GM12878 (cell line): ENCODE data around the gene RPLP2. TPM values are rescaled to one million over a fixed set of nuclear protein-coding genes. Genes with fewer than 3 reads are reported as not detected.
A peak's percentile ranks its signal among the peaks of the same experiment; 100 is the strongest.

Experiments used
- BCL11A ChIP-seq: IDR thresholded peaks from 2 replicates; pipeline ENCODE4 v1.6.1; 2011; ENCODE audit warnings: low read depth, low read length
- DPF2 ChIP-seq: fragments of 450-650 bp; IDR thresholded peaks from 2 replicates; pipeline ENCODE4 v1.6.1; 2017; ENCODE audit warnings: mild to moderate bottlenecking
- HCFC1 ChIP-seq: fragments of 150-350 bp; IDR thresholded peaks from 2 replicates; pipeline ENCODE4 v1.6.1; 2014; ENCODE audit warnings: low read length
- HDAC6 ChIP-seq: fragments of 200-600 bp; sonication (generic); IDR thresholded peaks from one replicate; pipeline ENCODE4 v1.8.0; 2017; ENCODE audit warnings: antibody characterized with exemption; ENCODE audit not compliant: unreplicated experiment
- KDM1A ChIP-seq: fragments of 200-600 bp; sonication (generic); IDR thresholded peaks from 2 replicates; pipeline ENCODE4 v1.6.1; 2016; ENCODE audit warnings: borderline replicate concordance
- KLF5 ChIP-seq: fragments of 450-650 bp; IDR thresholded peaks from 2 replicates; pipeline ENCODE4 v1.6.1; 2014; ENCODE audit warnings: mild to moderate bottlenecking; ENCODE audit not compliant: partially characterized antibody
- MEF2B ChIP-seq: fragments of 450-650 bp; IDR thresholded peaks from 2 replicates; pipeline ENCODE4 v1.6.1; 2018; ENCODE audit warnings: mild to moderate bottlenecking, moderate library complexity; ENCODE audit not compliant: partially characterized antibody, poor library complexity, severe bottlenecking
- MXI1 ChIP-seq: fragments of 150-350 bp; IDR thresholded peaks from 2 replicates; pipeline ENCODE4 v1.6.1; 2011; ENCODE audit warnings: low read depth, mild to moderate bottlenecking, inconsistent platforms, low read length, improper control_type of control experiment
- NRF1 ChIP-seq: conservative IDR thresholded peaks from 2 replicates; pipeline ENCODE4 v1.6.1; 2011; ENCODE audit warnings: mild to moderate bottlenecking, low read depth, low read length, improper control_type of control experiment
- RELA ChIP-seq: fragments of 450-650 bp; IDR thresholded peaks from 2 replicates; pipeline ENCODE4 v1.8.0; 2014; ENCODE audit warnings: borderline replicate concordance; ENCODE audit not compliant: partially characterized antibody
- SIN3A ChIP-seq: IDR thresholded peaks from 2 replicates; pipeline ENCODE4 v1.6.1; 2012; ENCODE audit warnings: low read depth, low read length, improper control_type of control experiment
- SREBF1 ChIP-seq: IDR thresholded peaks from 2 replicates; pipeline ENCODE4 v1.6.1; 2012; ENCODE audit warnings: mild to moderate bottlenecking, low read length
- SUPT20H ChIP-seq: IDR thresholded peaks from 2 replicates; pipeline ENCODE4 v1.6.1; 2011; ENCODE audit warnings: low read depth, mild to moderate bottlenecking, low read length, moderate library complexity, borderline replicate concordance; ENCODE audit not compliant: control insufficient read depth
- TAF1 ChIP-seq: IDR thresholded peaks from 2 replicates; pipeline ENCODE4 v1.6.1; 2011; ENCODE audit warnings: mild to moderate bottlenecking, low read depth, low read length, borderline replicate concordance
- polyA plus RNA-seq, 11 experiments: library from polyadenylated mRNA; depleted of rRNA in 4 of 11; unstranded in 6 of 11; stranded (reverse) in 5 of 11; fragments of >200 nt; fragmentation: Nextera tagmentation in 4 of 11; fragmentation: Illumina TruSeq in 1 of 11; extraction: Ambion mirVana in 4 of 11; extraction: Trizol in 1 of 11; gene quantifications; 1 replicate in 1 of 11; 2 replicates in 10 of 11; pipeline versions ENCODE4 v1.2.1 to v1.2.3, GENCODE V29; 2011 to 2016; ENCODE audit warnings: inconsistent platforms in 2 of 11, missing spikeins in 2 of 11, low read depth in 1 of 11
- total RNA-seq, 4 experiments: library from RNA; depleted of rRNA in 3 of 4; stranded (reverse); fragments of >200 nt in 3 of 4; fragmentation: Illumina TruSeq in 1 of 4; extraction: Trizol in 1 of 4; gene quantifications; 2 replicates each; pipeline versions ENCODE4 v1.2.1 to v1.2.3, GENCODE V29; 2013 to 2021
- TF ChIP-seq, protein P1 (sequence below): fragments of 450-650 bp; formaldehyde crosslinking; IDR thresholded peaks from 2 replicates; pipeline ENCODE4 v1.4.0; 2020; ENCODE audit warnings: mild to moderate bottlenecking, moderate library complexity
- TF ChIP-seq, protein P2 (sequence below): IDR thresholded peaks from 2 replicates; pipeline ENCODE4 v1.6.1; 2011; ENCODE audit warnings: mild to moderate bottlenecking, low read depth, low read length, moderate library complexity; ENCODE audit not compliant: insufficient replicate concordance
- TF ChIP-seq, protein P3 (sequence below): IDR thresholded peaks from 2 replicates; pipeline ENCODE4 v1.6.1; 2012; ENCODE audit warnings: low read depth, low read length, improper control_type of control experiment
- TF ChIP-seq, protein P4 (sequence below): IDR thresholded peaks from 2 replicates; pipeline ENCODE4 v1.6.1; 2012; ENCODE audit warnings: low read depth, low read length, improper control_type of control experiment
- TF ChIP-seq, protein P5 (sequence below): fragments of 450-650 bp; conservative IDR thresholded peaks from 2 replicates; pipeline ENCODE4 v1.6.1; 2017; ENCODE audit warnings: mild to moderate bottlenecking, moderate library complexity
- TF ChIP-seq, protein P6 (sequence below): fragments of 450-650 bp; IDR thresholded peaks from 2 replicates; pipeline ENCODE4 v1.6.1; 2017; ENCODE audit warnings: low read depth, mild to moderate bottlenecking, moderate library complexity

RPLP2 gene
- total and polyA plus RNA-seq, 10 of the 15 experiments (the other 5 are each of a cell fraction or from before 2014, with no cell fraction given) = 488 to 3,558 (median 1,481) TPM

DNA sequence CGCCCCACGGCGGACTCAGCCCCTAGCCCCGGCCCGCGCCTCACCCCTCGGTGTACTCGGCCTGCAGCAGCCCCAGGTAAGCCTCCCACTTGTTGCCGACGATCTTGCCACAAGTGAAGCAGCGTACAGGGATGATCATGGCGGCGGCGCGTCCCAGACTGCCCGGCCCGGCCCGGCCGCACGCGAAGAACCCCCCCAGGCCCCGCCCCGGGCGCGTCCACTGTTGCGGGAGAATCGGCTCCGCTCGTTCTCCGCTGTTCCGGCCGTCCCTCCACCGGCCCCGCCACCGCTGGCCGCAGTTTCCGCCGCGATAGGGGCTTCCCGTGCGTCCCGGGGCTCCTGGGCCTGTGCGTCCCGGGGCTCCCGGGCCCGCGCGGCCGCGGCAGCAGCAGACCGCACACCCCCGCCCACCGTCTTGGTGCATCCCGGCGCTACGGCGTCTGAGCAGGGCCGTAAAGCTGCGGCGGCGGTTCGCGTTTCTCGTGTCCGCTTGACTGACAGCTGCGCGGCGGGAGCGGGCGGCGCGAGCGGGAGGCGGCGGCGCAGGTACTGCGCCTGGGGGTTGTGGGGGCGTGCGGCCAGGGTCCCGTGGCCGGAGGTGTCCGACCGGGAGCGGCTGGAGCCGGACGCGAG, 32.7 kb downstream of the RPLP2 start, which contains the start of the genes POLR2L and TSPAN4 (continued):
- TF ChIP-seq, protein P1, sequence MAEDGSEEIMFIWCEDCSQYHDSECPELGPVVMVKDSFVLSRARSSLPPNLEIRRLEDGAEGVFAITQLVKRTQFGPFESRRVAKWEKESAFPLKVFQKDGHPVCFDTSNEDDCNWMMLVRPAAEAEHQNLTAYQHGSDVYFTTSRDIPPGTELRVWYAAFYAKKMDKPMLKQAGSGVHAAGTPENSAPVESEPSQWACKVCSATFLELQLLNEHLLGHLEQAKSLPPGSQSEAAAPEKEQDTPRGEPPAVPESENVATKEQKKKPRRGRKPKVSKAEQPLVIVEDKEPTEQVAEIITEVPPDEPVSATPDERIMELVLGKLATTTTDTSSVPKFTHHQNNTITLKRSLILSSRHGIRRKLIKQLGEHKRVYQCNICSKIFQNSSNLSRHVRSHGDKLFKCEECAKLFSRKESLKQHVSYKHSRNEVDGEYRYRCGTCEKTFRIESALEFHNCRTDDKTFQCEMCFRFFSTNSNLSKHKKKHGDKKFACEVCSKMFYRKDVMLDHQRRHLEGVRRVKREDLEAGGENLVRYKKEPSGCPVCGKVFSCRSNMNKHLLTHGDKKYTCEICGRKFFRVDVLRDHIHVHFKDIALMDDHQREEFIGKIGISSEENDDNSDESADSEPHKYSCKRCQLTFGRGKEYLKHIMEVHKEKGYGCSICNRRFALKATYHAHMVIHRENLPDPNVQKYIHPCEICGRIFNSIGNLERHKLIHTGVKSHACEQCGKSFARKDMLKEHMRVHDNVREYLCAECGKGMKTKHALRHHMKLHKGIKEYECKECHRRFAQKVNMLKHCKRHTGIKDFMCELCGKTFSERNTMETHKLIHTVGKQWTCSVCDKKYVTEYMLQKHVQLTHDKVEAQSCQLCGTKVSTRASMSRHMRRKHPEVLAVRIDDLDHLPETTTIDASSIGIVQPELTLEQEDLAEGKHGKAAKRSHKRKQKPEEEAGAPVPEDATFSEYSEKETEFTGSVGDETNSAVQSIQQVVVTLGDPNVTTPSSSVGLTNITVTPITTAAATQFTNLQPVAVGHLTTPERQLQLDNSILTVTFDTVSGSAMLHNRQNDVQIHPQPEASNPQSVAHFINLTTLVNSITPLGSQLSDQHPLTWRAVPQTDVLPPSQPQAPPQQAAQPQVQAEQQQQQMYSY (CRISPR knock-in tag) = no peak
- TF ChIP-seq NRF1 (0 out of 2 replicates have a peak, but pooled peaks have one; percentile 20), SUPT20H (no peak), KDM1A (no peak), SIN3A (peak; percentile 82; the same call in 1 of the 2 replicates), MXI1 (peak; percentile 97), HDAC6 (peak; percentile 85), KLF5 (peak; percentile 100), MEF2B (peak; percentile 41), SREBF1 (peak; percentile 95), DPF2 (peak; percentile 97), HCFC1 (peak; percentile 65), BCL11A (no peak), RELA (peak; percentile 94), TAF1 (peak; percentile 95)
- TF ChIP-seq, protein P2, sequence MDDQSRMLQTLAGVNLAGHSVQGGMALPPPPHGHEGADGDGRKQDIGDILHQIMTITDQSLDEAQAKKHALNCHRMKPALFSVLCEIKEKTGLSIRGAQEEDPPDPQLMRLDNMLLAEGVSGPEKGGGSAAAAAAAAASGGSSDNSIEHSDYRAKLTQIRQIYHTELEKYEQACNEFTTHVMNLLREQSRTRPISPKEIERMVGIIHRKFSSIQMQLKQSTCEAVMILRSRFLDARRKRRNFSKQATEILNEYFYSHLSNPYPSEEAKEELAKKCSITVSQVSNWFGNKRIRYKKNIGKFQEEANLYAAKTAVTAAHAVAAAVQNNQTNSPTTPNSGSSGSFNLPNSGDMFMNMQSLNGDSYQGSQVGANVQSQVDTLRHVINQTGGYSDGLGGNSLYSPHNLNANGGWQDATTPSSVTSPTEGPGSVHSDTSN = peak; percentile 96
- TF ChIP-seq, protein P3, sequence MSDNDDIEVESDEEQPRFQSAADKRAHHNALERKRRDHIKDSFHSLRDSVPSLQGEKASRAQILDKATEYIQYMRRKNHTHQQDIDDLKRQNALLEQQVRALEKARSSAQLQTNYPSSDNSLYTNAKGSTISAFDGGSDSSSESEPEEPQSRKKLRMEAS = peak; percentile 90
- TF ChIP-seq, protein P4, sequence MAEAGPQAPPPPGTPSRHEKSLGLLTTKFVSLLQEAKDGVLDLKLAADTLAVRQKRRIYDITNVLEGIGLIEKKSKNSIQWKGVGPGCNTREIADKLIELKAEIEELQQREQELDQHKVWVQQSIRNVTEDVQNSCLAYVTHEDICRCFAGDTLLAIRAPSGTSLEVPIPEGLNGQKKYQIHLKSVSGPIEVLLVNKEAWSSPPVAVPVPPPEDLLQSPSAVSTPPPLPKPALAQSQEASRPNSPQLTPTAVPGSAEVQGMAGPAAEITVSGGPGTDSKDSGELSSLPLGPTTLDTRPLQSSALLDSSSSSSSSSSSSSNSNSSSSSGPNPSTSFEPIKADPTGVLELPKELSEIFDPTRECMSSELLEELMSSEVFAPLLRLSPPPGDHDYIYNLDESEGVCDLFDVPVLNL = peak; percentile 36; the same call in 1 of the 2 replicates
- TF ChIP-seq, protein P5, sequence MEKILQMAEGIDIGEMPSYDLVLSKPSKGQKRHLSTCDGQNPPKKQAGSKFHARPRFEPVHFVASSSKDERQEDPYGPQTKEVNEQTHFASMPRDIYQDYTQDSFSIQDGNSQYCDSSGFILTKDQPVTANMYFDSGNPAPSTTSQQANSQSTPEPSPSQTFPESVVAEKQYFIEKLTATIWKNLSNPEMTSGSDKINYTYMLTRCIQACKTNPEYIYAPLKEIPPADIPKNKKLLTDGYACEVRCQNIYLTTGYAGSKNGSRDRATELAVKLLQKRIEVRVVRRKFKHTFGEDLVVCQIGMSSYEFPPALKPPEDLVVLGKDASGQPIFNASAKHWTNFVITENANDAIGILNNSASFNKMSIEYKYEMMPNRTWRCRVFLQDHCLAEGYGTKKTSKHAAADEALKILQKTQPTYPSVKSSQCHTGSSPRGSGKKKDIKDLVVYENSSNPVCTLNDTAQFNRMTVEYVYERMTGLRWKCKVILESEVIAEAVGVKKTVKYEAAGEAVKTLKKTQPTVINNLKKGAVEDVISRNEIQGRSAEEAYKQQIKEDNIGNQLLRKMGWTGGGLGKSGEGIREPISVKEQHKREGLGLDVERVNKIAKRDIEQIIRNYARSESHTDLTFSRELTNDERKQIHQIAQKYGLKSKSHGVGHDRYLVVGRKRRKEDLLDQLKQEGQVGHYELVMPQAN = peak; percentile 92
- TF ChIP-seq, protein P6, sequence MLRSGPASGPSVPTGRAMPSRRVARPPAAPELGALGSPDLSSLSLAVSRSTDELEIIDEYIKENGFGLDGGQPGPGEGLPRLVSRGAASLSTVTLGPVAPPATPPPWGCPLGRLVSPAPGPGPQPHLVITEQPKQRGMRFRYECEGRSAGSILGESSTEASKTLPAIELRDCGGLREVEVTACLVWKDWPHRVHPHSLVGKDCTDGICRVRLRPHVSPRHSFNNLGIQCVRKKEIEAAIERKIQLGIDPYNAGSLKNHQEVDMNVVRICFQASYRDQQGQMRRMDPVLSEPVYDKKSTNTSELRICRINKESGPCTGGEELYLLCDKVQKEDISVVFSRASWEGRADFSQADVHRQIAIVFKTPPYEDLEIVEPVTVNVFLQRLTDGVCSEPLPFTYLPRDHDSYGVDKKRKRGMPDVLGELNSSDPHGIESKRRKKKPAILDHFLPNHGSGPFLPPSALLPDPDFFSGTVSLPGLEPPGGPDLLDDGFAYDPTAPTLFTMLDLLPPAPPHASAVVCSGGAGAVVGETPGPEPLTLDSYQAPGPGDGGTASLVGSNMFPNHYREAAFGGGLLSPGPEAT = peak; percentile 98
